H1 (cell line): ENCODE results near the gene GLB1L3. TPM values are rescaled to one million over a fixed set of nuclear protein-coding genes. Genes with fewer than 3 reads are reported as not detected.

Experiments used
- CTCF ChIA-PET: fragments of 300-600 bp; sonication (Branson Sonifier 250); formaldehyde crosslinking; loops from one replicate; lab custom pipeline; 2021; ENCODE audit not compliant: partially characterized antibody; lab: Charles Lee
- POLR2A ChIA-PET: fragments of 300-600 bp; sonication (Branson Sonifier 250); formaldehyde crosslinking; loops from one replicate; lab custom pipeline; 2021; ENCODE audit warnings: inconsistent platforms; ENCODE audit not compliant: partially characterized antibody; lab: Charles Lee
- DNase-seq, 2 experiments: peaks; one replicate each; pipeline versions ENCODE4 v3.0.0 to v3.0.0-alpha.2; 2010 to 2022; ENCODE audit warnings: low spot score in 2 of 2, low read depth in 1 of 2, mixed read lengths in 1 of 2
- FAIRE-seq: peaks from 2 replicates; lab custom pipeline; 2011; peaks lifted over from hg19 to GRCh38; lab: Jason Lieb, UNC
- H2AFZ ChIP-seq: 2 replicates; pipeline ENCODE4 v1.8.1; 2012; ENCODE audit warnings: low read length, inconsistent platforms
- H2AK5ac ChIP-seq: 2 replicates; pipeline ENCODE4 v1.6.1; 2013; ENCODE audit warnings: low read depth, low read length
- H2BK120ac ChIP-seq: replicated peaks from 2 replicates; pipeline ENCODE3; 2013; ENCODE audit warnings: low read depth, low read length, inconsistent platforms
- H2BK12ac ChIP-seq: 2 replicates; pipeline ENCODE4 v1.6.1; 2013; ENCODE audit warnings: low read depth, low read length
- H2BK15ac ChIP-seq: 2 replicates; pipeline ENCODE4 v1.6.1; 2013; ENCODE audit warnings: low read length
- H2BK20ac ChIP-seq: 2 replicates; pipeline ENCODE4 v1.6.1; 2013; ENCODE audit warnings: low read length
- H2BK5ac ChIP-seq: 2 replicates; pipeline ENCODE4 v1.6.1; 2013; ENCODE audit warnings: low read depth, low read length
- H3K14ac ChIP-seq: 2 replicates; pipeline ENCODE4 v1.6.1; 2013; ENCODE audit warnings: inconsistent platforms; ENCODE audit not compliant: insufficient read length
- H3K18ac ChIP-seq: 2 replicates; pipeline ENCODE4 v1.6.1; 2013; ENCODE audit warnings: low read length; ENCODE audit errors: extremely low read depth
- H3K23ac ChIP-seq: 2 replicates; pipeline ENCODE4 v1.6.1; 2013; ENCODE audit warnings: inconsistent platforms; ENCODE audit not compliant: insufficient read length
- H3K23me2 ChIP-seq: 2 replicates; pipeline ENCODE4 v1.6.1; 2013; ENCODE audit warnings: low read depth, low read length
- H3K27ac ChIP-seq: 2 replicates; pipeline ENCODE4 v1.6.1; 2011; ENCODE audit warnings: low read depth, low read length, inconsistent platforms
- H3K27me3 ChIP-seq, 4 experiments: replicated peaks in 1 of 4; 1 replicate in 1 of 4; 2 replicates in 3 of 4; pipeline versions ENCODE4 v1.6.1 to v1.8.1; 2011 to 2013; ENCODE audit warnings: low read length in 3 of 4, mild to moderate bottlenecking in 3 of 4, inconsistent platforms in 2 of 4, mixed read lengths in 2 of 4, moderate library complexity in 1 of 4; ENCODE audit not compliant: control insufficient read depth in 3 of 4, insufficient read depth in 3 of 4; ENCODE audit errors: extremely low read depth in 1 of 4
- H3K36me3 ChIP-seq, 4 experiments: 2 replicates each; pipeline versions ENCODE4 v1.6.1 to v1.8.1; 2011 to 2013; ENCODE audit warnings: mild to moderate bottlenecking in 4 of 4, low read length in 3 of 4, moderate library complexity in 2 of 4, control low read depth in 1 of 4, inconsistent platforms in 1 of 4; ENCODE audit not compliant: insufficient read depth in 4 of 4, control insufficient read depth in 2 of 4
- H3K4ac ChIP-seq: replicated peaks from 2 replicates; pipeline ENCODE3; 2013; ENCODE audit warnings: low read length, low read depth, mixed read lengths, inconsistent platforms; ENCODE audit not compliant: insufficient read length
- H3K4me1 ChIP-seq, 4 experiments: replicated peaks in 1 of 4; 1 replicate in 1 of 4; 2 replicates in 3 of 4; pipeline versions ENCODE4 v1.6.1 to v1.8.1; 2011 to 2013; ENCODE audit warnings: low read length in 3 of 4, inconsistent platforms in 2 of 4, mixed read lengths in 1 of 4; ENCODE audit not compliant: insufficient read depth in 4 of 4, control insufficient read depth in 3 of 4
- H3K4me2 ChIP-seq, 2 experiments: 2 replicates each; pipeline versions ENCODE4 v1.6.1 to v1.8.1; 2011 to 2013; ENCODE audit warnings: low read depth in 2 of 2, low read length in 2 of 2, control low read depth in 1 of 2, inconsistent platforms in 1 of 2, mild to moderate bottlenecking in 1 of 2; ENCODE audit not compliant: insufficient read depth in 1 of 2
- H3K4me3 ChIP-seq, 4 experiments: fragments of 200-600, 300-600 bp in 1 of 4; sonication (generic), shearing (Covaris generic), sonication (Bioruptor Twin) in 1 of 4; 2 replicates each; pipeline versions ENCODE4 v1.5.1 to v1.8.1; 2011 to 2016; ENCODE audit warnings: low read length in 4 of 4, low read depth in 3 of 4, control low read depth in 2 of 4, inconsistent platforms in 2 of 4, mild to moderate bottlenecking in 2 of 4, mixed read lengths in 1 of 4, moderate library complexity in 1 of 4; ENCODE audit not compliant: insufficient read depth in 2 of 4; ENCODE audit errors: extremely low read depth in 1 of 4
- H3K56ac ChIP-seq: replicated peaks from 2 replicates; pipeline ENCODE3; 2013; ENCODE audit warnings: low read depth, mild to moderate bottlenecking, mixed read lengths, low read length, inconsistent platforms; ENCODE audit not compliant: insufficient read length
- H3K79me1 ChIP-seq: 2 replicates; pipeline ENCODE4 v1.6.1; 2013; ENCODE audit warnings: low read depth, low read length, control low read depth
- H3K79me2 ChIP-seq, 2 experiments: 2 replicates each; pipeline versions ENCODE4 v1.6.1 to v1.8.1; 2012 to 2013; ENCODE audit warnings: low read length in 2 of 2, mild to moderate bottlenecking in 2 of 2, inconsistent platforms in 1 of 2; ENCODE audit not compliant: insufficient read depth in 2 of 2, control insufficient read depth in 1 of 2
- H3K9ac ChIP-seq, 4 experiments: replicated peaks in 1 of 4; 1 replicate in 1 of 4; 2 replicates in 3 of 4; pipeline versions ENCODE4 v1.6.1 to v1.8.1; 2011 to 2013; ENCODE audit warnings: low read depth in 3 of 4, low read length in 3 of 4, control low read depth in 2 of 4, mild to moderate bottlenecking in 2 of 4, moderate library complexity in 2 of 4, inconsistent platforms in 1 of 4; ENCODE audit errors: extremely low read depth in 1 of 4
- H3K9me3 ChIP-seq, 2 experiments: 2 replicates each; pipeline versions ENCODE4 v1.6.1 to v1.8.1; 2012 to 2013; ENCODE audit warnings: mild to moderate bottlenecking in 2 of 2, moderate library complexity in 2 of 2, control low read depth in 1 of 2, inconsistent platforms in 1 of 2, low read depth in 1 of 2, low read length in 1 of 2, mixed read lengths in 1 of 2; ENCODE audit not compliant: insufficient read depth in 2 of 2
- H4K20me1 ChIP-seq, 2 experiments: replicated peaks in 1 of 2; 2 replicates each; pipeline versions ENCODE3 to v1.8.1; 2011 to 2013; ENCODE audit warnings: inconsistent platforms in 2 of 2, low read length in 2 of 2, mild to moderate bottlenecking in 1 of 2; ENCODE audit not compliant: insufficient read depth in 2 of 2, control insufficient read depth in 1 of 2
- H4K5ac ChIP-seq: 2 replicates; pipeline ENCODE4 v1.6.1; 2013; ENCODE audit warnings: low read length, low read depth, mixed read lengths, inconsistent platforms; ENCODE audit not compliant: insufficient read length
- H4K8ac ChIP-seq: 2 replicates; pipeline ENCODE4 v1.8.0; 2013; ENCODE audit warnings: mild to moderate bottlenecking, moderate library complexity, low read length, inconsistent platforms; ENCODE audit not compliant: insufficient read depth; ENCODE audit errors: extremely low read depth
- H4K91ac ChIP-seq: replicated peaks from 2 replicates; pipeline ENCODE3; 2013; ENCODE audit warnings: low read length, mixed read lengths, inconsistent platforms; ENCODE audit not compliant: insufficient read length
- BRCA1 ChIP-seq: IDR thresholded peaks from 2 replicates; pipeline ENCODE4 v1.6.1; 2012; ENCODE audit warnings: low read depth, low read length, improper control_type of control experiment
- CHD1 ChIP-seq: IDR thresholded peaks from 2 replicates; pipeline ENCODE4 v1.6.1; 2012; ENCODE audit warnings: low read depth, low read length, improper control_type of control experiment
- E2F6 ChIP-seq: IDR thresholded peaks from 2 replicates; pipeline ENCODE4 v1.6.1; 2012; ENCODE audit warnings: inconsistent platforms
- EP300 ChIP-seq, 2 experiments: IDR thresholded peaks; 1 replicate in 1 of 2; 2 replicates in 1 of 2; pipeline ENCODE4 v1.6.1; 2011 to 2012; ENCODE audit warnings: low read depth in 2 of 2, low read length in 2 of 2, mild to moderate bottlenecking in 2 of 2, borderline replicate concordance in 1 of 2, inconsistent platforms in 1 of 2, moderate library complexity in 1 of 2
- JUND ChIP-seq: IDR thresholded peaks from 2 replicates; pipeline ENCODE4 v1.6.1; 2011; ENCODE audit warnings: mild to moderate bottlenecking, improper control_type of control experiment, low read length
- KDM5A ChIP-seq: fragments of 200-600 bp; IDR thresholded peaks from 2 replicates; pipeline ENCODE4 v1.7.1; 2012; ENCODE audit warnings: mild to moderate bottlenecking, low read length, inconsistent platforms, mixed read lengths
- MAFK ChIP-seq: IDR thresholded peaks from 2 replicates; pipeline ENCODE4 v1.6.1; 2012; ENCODE audit warnings: low read depth, mild to moderate bottlenecking, improper control_type of control experiment, low read length
- SIX5 ChIP-seq: IDR thresholded peaks from 2 replicates; pipeline ENCODE4 v1.6.1; 2011; ENCODE audit warnings: mild to moderate bottlenecking, low read depth, low read length
- WGBS, 2 experiments: shearing (Covaris generic) in 1 of 2; methylation state at CpG; one replicate each; pipeline versions ENCODE4 v1.1.6 to v1.1.7; 2013 to 2015; ENCODE audit warnings: low lambda C conversion rate in 2 of 2, mixed read lengths in 2 of 2, inconsistent platforms in 1 of 2, low coverage in 1 of 2, missing lambda C conversion rate in 1 of 2; ENCODE audit not compliant: insufficient replicate concordance in 2 of 2, insufficient coverage in 1 of 2, insufficient read length in 1 of 2; ENCODE audit errors: extremely low coverage in 1 of 2, missing lambda C conversion rate in 1 of 2; 5-methylcytosine and 5-hydroxymethylcytosine counted together
- polyA plus RNA-seq, 7 experiments: library from polyadenylated mRNA; depleted of rRNA in 3 of 7; stranded (reverse) in 5 of 7; unstranded in 2 of 7; fragments of >200 nt in 5 of 7; fragments of 200-250 nt in 2 of 7; gene quantifications; 1 replicate in 5 of 7; 2 replicates in 1 of 7; 4 replicates in 1 of 7; pipeline versions ENCODE4 v1.2.1 to v1.2.3, GENCODE V29; 2011 to 2013; ENCODE audit warnings: missing spikeins in 2 of 7, mixed read lengths in 2 of 7
- total RNA-seq: library from RNA; stranded (reverse); fragmentation: NEBNext Ultra II Directional; extraction: Animal tissue kit (Norgen Biotek cat#: 25700); gene quantifications from 2 replicates; pipeline ENCODE4 v1.2.1, GENCODE V29; 2021
- TF ChIP-seq, protein P1 (sequence below), 3 experiments: IDR thresholded peaks; 1 replicate in 2 of 3; 2 replicates in 1 of 3; pipeline versions ENCODE4 v1.5.1 to v1.6.1; 2011; ENCODE audit warnings: low read length in 3 of 3, mild to moderate bottlenecking in 3 of 3, inconsistent platforms in 2 of 3, low read depth in 1 of 3, moderate library complexity in 1 of 3; ENCODE audit not compliant: insufficient read depth in 1 of 3; ENCODE audit errors: control extremely low read depth in 1 of 3
- TF ChIP-seq, protein P2 (sequence below): IDR thresholded peaks from 2 replicates; pipeline ENCODE4 v1.6.1; 2011; ENCODE audit warnings: low read length, improper control_type of control experiment

The GLB1L3 gene
- total and polyA plus RNA-seq, 2 of the 8 experiments (the other 6 are each of a cell fraction or from before 2014, with no cell fraction given): 14.9 to 33.2 TPM

DNA sequence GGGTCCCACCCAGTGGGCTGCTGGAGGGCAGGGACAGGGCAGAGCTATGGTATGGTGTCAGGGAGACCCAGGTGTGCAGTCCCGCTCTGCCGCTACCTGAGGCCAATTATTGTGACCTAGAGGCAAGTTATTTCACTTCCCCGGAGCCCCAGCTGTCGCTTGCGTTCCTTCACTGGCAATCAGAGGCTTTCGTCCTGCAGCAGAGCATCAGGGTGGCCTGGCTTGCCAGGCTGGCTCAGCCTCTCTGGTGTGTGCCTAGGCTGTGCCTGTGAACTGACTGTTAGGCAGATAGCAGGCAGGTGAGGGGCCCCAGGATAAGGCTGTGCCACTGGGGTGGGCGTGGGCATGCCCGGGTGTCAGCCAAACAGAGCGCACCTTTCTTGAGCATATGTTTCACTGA lies 87.0 kb downstream of the GLB1L3 start:
- Histone ChIP-seq H3K18ac (no peak overlapping the region), H3K56ac (no peak overlapping the region), H3K79me2 (no peaks in the 10 kb centered on the region), H2BK5ac (no peak overlapping the region), H3K9ac (no peak overlapping the region), H2AFZ (no peak overlapping the region), H2AK5ac (no peak overlapping the region), H3K23ac (no peak overlapping the region), H3K14ac (no peak overlapping the region), H2BK12ac (no peak overlapping the region; the same call in 1 of the 2 replicates), H3K23me2 (no peaks in the 10 kb centered on the region), H4K91ac (no peak overlapping the region), H4K20me1 (no peaks in the 10 kb centered on the region), H3K4me1 (no peaks in the 10 kb centered on the region; a peak in 1 of 7 replicates), H3K36me3 (no peaks in the 10 kb centered on the region), H3K27ac (no peak overlapping the region), H4K8ac (no peak overlapping the region), H4K5ac (no peak overlapping the region), H3K79me1 (no peaks in the 10 kb centered on the region), H3K9me3 (no peaks in the 10 kb centered on the region; a peak in 1 of 4 replicates), H3K4me2 (no peak overlapping the region), H3K27me3 (peaks cover 0 to 15% (median 5%) of the 10 kb centered on the region in 4 experiments; a peak in 6 of 7 replicates), H2BK20ac (no peak overlapping the region), H3K4ac (no peak overlapping the region), H3K4me3 (no peak overlapping the region), H2BK15ac (no peak overlapping the region), H2BK120ac (no peak overlapping the region)
- ChIA-PET CTCF (no interaction called here), POLR2A (no interaction called here)
- FAIRE-seq: no peak
- 87% methylated on average over 9 of the region's 9 CpGs; no CpG with 5 or more reads in 1 of the 2 experiments for WGBS, 2 experiments
- no peak for DNase-seq
- TF ChIP-seq KDM5A (no peak), E2F6 (no peak), SIX5 (no peak), CHD1 (no peak), BRCA1 (no peak), JUND (no peak), MAFK (no peak), EP300 (IDR thresholded peaks at IDR 0.05; ENCODE audit: borderline replicate concordance in 1 of 2, low read depth in 2 of 2, low read length in 2 of 2) (no peak)
- TF ChIP-seq, protein P1, sequence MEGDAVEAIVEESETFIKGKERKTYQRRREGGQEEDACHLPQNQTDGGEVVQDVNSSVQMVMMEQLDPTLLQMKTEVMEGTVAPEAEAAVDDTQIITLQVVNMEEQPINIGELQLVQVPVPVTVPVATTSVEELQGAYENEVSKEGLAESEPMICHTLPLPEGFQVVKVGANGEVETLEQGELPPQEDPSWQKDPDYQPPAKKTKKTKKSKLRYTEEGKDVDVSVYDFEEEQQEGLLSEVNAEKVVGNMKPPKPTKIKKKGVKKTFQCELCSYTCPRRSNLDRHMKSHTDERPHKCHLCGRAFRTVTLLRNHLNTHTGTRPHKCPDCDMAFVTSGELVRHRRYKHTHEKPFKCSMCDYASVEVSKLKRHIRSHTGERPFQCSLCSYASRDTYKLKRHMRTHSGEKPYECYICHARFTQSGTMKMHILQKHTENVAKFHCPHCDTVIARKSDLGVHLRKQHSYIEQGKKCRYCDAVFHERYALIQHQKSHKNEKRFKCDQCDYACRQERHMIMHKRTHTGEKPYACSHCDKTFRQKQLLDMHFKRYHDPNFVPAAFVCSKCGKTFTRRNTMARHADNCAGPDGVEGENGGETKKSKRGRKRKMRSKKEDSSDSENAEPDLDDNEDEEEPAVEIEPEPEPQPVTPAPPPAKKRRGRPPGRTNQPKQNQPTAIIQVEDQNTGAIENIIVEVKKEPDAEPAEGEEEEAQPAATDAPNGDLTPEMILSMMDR (IDR thresholded peaks at IDR 0.05; ENCODE audit: control extremely low read depth in 1 of 3, insufficient read depth in 1 of 3, low read depth in 1 of 3, low read length in 3 of 3): no peak
- TF ChIP-seq, protein P2, sequence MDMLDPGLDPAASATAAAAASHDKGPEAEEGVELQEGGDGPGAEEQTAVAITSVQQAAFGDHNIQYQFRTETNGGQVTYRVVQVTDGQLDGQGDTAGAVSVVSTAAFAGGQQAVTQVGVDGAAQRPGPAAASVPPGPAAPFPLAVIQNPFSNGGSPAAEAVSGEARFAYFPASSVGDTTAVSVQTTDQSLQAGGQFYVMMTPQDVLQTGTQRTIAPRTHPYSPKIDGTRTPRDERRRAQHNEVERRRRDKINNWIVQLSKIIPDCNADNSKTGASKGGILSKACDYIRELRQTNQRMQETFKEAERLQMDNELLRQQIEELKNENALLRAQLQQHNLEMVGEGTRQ: no peak
